Neural cell (in vitro differentiated cells): ENCODE data around the gene CDH6. TPM values are rescaled to one million over a fixed set of nuclear protein-coding genes. Genes with fewer than 3 reads are reported as not detected.
A peak's percentile ranks its signal among the peaks of the same experiment; 100 is the strongest.

ENCODE experiments used
- H2AFZ ChIP-seq: fragments of 200-600, 300-800 bp; sonication (generic), shearing (Covaris generic); 2 replicates; pipeline ENCODE4 v1.6.0; 2014; ENCODE audit warnings: low read depth, mild to moderate bottlenecking, antibody characterized with exemption, low read length, moderate library complexity
- H3F3A ChIP-seq: fragments of 200-600 bp; shearing (Covaris generic); 2 replicates; pipeline ENCODE4 v1.6.1; 2016; ENCODE audit warnings: mild to moderate bottlenecking, moderate library complexity, mixed read lengths, antibody characterized with exemption, low read length; ENCODE audit not compliant: insufficient read depth, poor library complexity, severe bottlenecking
- H3K27ac ChIP-seq: fragments of 200-600, 300-800 bp; sonication (generic), shearing (Covaris generic); 2 replicates; pipeline ENCODE4 v1.5.1; 2014; ENCODE audit warnings: mild to moderate bottlenecking, low read length, moderate library complexity
- H3K27me3 ChIP-seq: fragments of 300-800, 200-600 bp; sonication (generic), shearing (Covaris generic); 2 replicates; pipeline ENCODE4 v1.6.0; 2014; ENCODE audit warnings: mild to moderate bottlenecking, low read depth, low read length, moderate library complexity; ENCODE audit not compliant: insufficient read depth
- H3K36me3 ChIP-seq: fragments of 300-800, 200-600 bp; sonication (generic), shearing (Covaris generic); 2 replicates; pipeline ENCODE4 v1.5.1; 2014; ENCODE audit warnings: mild to moderate bottlenecking, antibody characterized with exemption, low read length, moderate library complexity; ENCODE audit not compliant: insufficient read depth
- H3K4me2 ChIP-seq: fragments of 300-800, 200-600 bp; sonication (generic), shearing (Covaris generic); 2 replicates; pipeline ENCODE4 v1.6.0; 2014; ENCODE audit warnings: mild to moderate bottlenecking, low read length
- H3K4me3 ChIP-seq: fragments of 300-800, 200-600 bp; sonication (generic), shearing (Covaris generic); 2 replicates; pipeline ENCODE4 v1.5.1; 2014; ENCODE audit warnings: mild to moderate bottlenecking, low read length, moderate library complexity
- H3K79me2 ChIP-seq: fragments of 200-600 bp; shearing (Covaris generic); replicated peaks from 2 replicates; pipeline ENCODE4 v1.6.0; 2014; ENCODE audit warnings: mild to moderate bottlenecking, low read length, moderate library complexity; ENCODE audit not compliant: insufficient read depth
- H3K9ac ChIP-seq: fragments of 300-800, 200-600 bp; sonication (generic), shearing (Covaris generic); 2 replicates; pipeline ENCODE4 v1.6.1; 2016; ENCODE audit warnings: mild to moderate bottlenecking, low read length, mixed read lengths
- H3K9me2 ChIP-seq: fragments of 200-600 bp; shearing (Covaris generic); 2 replicates; pipeline ENCODE4 v1.6.1; 2016; ENCODE audit warnings: mild to moderate bottlenecking, low read length, mixed read lengths; ENCODE audit not compliant: insufficient read depth
- H3K9me3 ChIP-seq: fragments of 200-600, 300-800 bp; sonication (generic), shearing (Covaris generic); 2 replicates; pipeline ENCODE4 v1.6.1; 2016; ENCODE audit warnings: mild to moderate bottlenecking, mixed run types, low read length, moderate library complexity, mixed read lengths
- H4K20me1 ChIP-seq: fragments of 200-600 bp; shearing (Covaris generic); 2 replicates; pipeline ENCODE4 v1.6.1; 2016; ENCODE audit warnings: mild to moderate bottlenecking, mixed run types; ENCODE audit not compliant: insufficient read depth
- EP300 ChIP-seq: fragments of 450-650 bp; conservative IDR thresholded peaks from 2 replicates; pipeline ENCODE4 v1.6.1; 2014; ENCODE audit warnings: antibody characterized with exemption, mild to moderate bottlenecking, moderate library complexity; ENCODE audit not compliant: poor library complexity, severe bottlenecking
- EZH2 ChIP-seq: fragments of 200-600, 300-800 bp; shearing (Covaris generic), sonication (generic); IDR thresholded peaks from 2 replicates; pipeline ENCODE4 v1.6.1; 2014; ENCODE audit warnings: antibody characterized with exemption, low read length, borderline replicate concordance, mild to moderate bottlenecking; ENCODE audit not compliant: insufficient read depth, poor library complexity, severe bottlenecking
- MXI1 ChIP-seq: fragments of 450-650 bp; conservative IDR thresholded peaks from 2 replicates; pipeline ENCODE4 v1.6.1; 2014; ENCODE audit warnings: antibody characterized with exemption, mild to moderate bottlenecking; ENCODE audit not compliant: poor library complexity, severe bottlenecking
- POLR2AphosphoS5 ChIP-seq: IDR thresholded peaks from 2 replicates; pipeline ENCODE4 v1.6.1; 2012
- RAD21 ChIP-seq: fragments of 450-650 bp; conservative IDR thresholded peaks from 2 replicates; pipeline ENCODE4 v1.6.1; 2014; ENCODE audit warnings: antibody characterized with exemption, mild to moderate bottlenecking, moderate library complexity
- SMC3 ChIP-seq: fragments of 450-650 bp; conservative IDR thresholded peaks from 2 replicates; pipeline ENCODE4 v1.6.1; 2014; ENCODE audit warnings: antibody characterized with exemption, mild to moderate bottlenecking, moderate library complexity; ENCODE audit not compliant: poor library complexity
- TAF1 ChIP-seq: IDR thresholded peaks from 2 replicates; pipeline ENCODE4 v1.6.1; 2012; ENCODE audit warnings: low read depth
- polyA minus RNA-seq: library from RNA; depleted of rRNA, polyadenylated mRNA; stranded (reverse); fragments of >200 nt; gene quantifications from 2 replicates; pipeline ENCODE4 v1.2.3, GENCODE V29; 2014
- polyA plus RNA-seq: library from polyadenylated mRNA; depleted of rRNA; stranded (reverse); fragments of >200 nt; gene quantifications from 2 replicates; pipeline ENCODE4 v1.2.3, GENCODE V29; 2014
- TF ChIP-seq, protein P1 (sequence below): fragments of 450-650 bp; IDR thresholded peaks from 2 replicates; pipeline ENCODE4 v1.5.1; 2014; ENCODE audit warnings: antibody characterized with exemption, mild to moderate bottlenecking, moderate library complexity; ENCODE audit not compliant: poor library complexity, severe bottlenecking
- TF ChIP-seq, protein P2 (sequence below): IDR thresholded peaks from 2 replicates; pipeline ENCODE4 v1.6.1; 2012; ENCODE audit warnings: borderline replicate concordance

Gene CDH6
- 2.1 and 2.3 TPM in 2 replicates for polyA plus RNA-seq
- polyA minus RNA-seq, result 10.0 and 11.0 TPM in 2 replicates

DNA sequence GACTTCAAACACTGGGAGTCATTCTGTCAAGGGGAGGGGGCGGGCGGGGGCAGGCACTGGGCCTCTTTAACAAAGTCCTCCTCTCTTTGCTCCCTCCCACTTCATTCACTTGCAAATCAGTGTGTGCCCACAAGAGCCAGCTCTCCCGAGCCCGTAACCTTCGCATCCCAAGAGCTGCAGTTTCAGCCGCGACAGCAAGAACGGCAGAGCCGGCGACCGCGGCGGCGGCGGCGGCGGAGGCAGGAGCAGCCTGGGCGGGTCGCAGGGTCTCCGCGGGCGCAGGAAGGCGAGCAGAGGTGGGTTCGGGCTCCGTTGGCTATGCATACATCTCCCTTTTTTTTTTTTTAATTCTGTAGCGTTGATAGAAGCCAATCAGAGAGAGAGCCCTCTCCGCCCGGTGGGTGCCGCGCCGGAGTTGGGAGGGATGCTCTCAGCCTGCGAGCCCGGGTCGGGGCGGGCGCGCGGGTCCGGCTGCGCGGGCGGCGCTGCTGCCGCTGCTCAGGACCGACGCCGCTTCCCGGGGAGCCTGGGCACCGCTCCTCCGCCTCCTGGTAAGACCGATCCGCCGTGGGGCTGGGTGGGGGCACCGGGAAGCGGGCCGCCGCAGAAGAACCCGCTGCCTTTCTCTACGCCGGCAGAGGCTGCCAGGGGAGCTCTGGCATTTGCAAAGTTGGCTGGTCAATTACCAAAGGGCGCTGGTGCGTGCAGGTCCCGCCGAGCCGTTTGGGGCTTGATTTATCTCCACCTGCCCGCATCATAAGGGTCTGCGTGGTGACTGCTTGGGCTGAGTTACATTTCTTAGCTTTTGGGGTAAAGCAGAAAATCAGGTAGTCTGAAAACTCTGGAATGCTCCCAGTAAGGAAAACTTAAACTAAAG, at the start of gene CDH6:
CDH6 (plus strand) TSS at position 96 of the 877 bp plus-strand sequence. CDS start 73,788 bp downstream, outside the sequence.
- Histone ChIP-seq H3K27me3 (peaks cover 23% of the 10 kb centered on the region), H3K4me2 (peak within 1 kb of the TSS; percentile 85), H3K9ac (peak within 1 kb of the TSS; percentile 56), H3K36me3 (no peaks in the 10 kb centered on the region), H3K9me3 (no peaks in the 10 kb centered on the region), H2AFZ (peak within 1 kb of the TSS; percentile 14), H3K4me3 (peak within 1 kb of the TSS; percentile 78), H3F3A (peaks cover 3% of the 10 kb centered on the region), H3K9me2 (no peaks in the 10 kb centered on the region), H3K27ac (no peak within 1 kb of the TSS), H4K20me1 (no peaks in the 10 kb centered on the region), H3K79me2 (peaks cover 41% of the 10 kb centered on the region)
- TF ChIP-seq RAD21, result peak; percentile 44
- peak; percentile 41 for TF ChIP-seq SMC3
- TF ChIP-seq, protein P1, sequence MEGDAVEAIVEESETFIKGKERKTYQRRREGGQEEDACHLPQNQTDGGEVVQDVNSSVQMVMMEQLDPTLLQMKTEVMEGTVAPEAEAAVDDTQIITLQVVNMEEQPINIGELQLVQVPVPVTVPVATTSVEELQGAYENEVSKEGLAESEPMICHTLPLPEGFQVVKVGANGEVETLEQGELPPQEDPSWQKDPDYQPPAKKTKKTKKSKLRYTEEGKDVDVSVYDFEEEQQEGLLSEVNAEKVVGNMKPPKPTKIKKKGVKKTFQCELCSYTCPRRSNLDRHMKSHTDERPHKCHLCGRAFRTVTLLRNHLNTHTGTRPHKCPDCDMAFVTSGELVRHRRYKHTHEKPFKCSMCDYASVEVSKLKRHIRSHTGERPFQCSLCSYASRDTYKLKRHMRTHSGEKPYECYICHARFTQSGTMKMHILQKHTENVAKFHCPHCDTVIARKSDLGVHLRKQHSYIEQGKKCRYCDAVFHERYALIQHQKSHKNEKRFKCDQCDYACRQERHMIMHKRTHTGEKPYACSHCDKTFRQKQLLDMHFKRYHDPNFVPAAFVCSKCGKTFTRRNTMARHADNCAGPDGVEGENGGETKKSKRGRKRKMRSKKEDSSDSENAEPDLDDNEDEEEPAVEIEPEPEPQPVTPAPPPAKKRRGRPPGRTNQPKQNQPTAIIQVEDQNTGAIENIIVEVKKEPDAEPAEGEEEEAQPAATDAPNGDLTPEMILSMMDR, result peak; percentile 22
- peak; percentile 9 for TF ChIP-seq POLR2AphosphoS5
- TF ChIP-seq EZH2, result no peak
- no peak for TF ChIP-seq MXI1

GRCh38 chr5:31144364-31144763, 49.1 kb upstream of the CDH6 start:
- no peaks in the 10 kb centered on the region for H3K27me3 ChIP-seq
- no peaks in the 10 kb centered on the region for H3K9me2 ChIP-seq
- no peak overlapping the region for H3K27ac ChIP-seq
- no peaks in the 10 kb centered on the region for H3F3A ChIP-seq
- TF ChIP-seq, protein P2, sequence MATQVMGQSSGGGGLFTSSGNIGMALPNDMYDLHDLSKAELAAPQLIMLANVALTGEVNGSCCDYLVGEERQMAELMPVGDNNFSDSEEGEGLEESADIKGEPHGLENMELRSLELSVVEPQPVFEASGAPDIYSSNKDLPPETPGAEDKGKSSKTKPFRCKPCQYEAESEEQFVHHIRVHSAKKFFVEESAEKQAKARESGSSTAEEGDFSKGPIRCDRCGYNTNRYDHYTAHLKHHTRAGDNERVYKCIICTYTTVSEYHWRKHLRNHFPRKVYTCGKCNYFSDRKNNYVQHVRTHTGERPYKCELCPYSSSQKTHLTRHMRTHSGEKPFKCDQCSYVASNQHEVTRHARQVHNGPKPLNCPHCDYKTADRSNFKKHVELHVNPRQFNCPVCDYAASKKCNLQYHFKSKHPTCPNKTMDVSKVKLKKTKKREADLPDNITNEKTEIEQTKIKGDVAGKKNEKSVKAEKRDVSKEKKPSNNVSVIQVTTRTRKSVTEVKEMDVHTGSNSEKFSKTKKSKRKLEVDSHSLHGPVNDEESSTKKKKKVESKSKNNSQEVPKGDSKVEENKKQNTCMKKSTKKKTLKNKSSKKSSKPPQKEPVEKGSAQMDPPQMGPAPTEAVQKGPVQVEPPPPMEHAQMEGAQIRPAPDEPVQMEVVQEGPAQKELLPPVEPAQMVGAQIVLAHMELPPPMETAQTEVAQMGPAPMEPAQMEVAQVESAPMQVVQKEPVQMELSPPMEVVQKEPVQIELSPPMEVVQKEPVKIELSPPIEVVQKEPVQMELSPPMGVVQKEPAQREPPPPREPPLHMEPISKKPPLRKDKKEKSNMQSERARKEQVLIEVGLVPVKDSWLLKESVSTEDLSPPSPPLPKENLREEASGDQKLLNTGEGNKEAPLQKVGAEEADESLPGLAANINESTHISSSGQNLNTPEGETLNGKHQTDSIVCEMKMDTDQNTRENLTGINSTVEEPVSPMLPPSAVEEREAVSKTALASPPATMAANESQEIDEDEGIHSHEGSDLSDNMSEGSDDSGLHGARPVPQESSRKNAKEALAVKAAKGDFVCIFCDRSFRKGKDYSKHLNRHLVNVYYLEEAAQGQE, result no peak
- TF ChIP-seq POLR2AphosphoS5, result no peak
- TF ChIP-seq MXI1, result no peak
- no peak for TF ChIP-seq TAF1
- no peak for TF ChIP-seq EP300
- TF ChIP-seq RAD21, result no peak
- no peak for TF ChIP-seq SMC3
- TF ChIP-seq, protein P1, result no peak
- TF ChIP-seq EZH2, result no peak
- no peaks in the 10 kb centered on the region for H3K9me3 ChIP-seq
- no peak overlapping the region for H3K4me2 ChIP-seq
- H3K4me3 ChIP-seq, result no peak overlapping the region
- no peaks in the 10 kb centered on the region for H4K20me1 ChIP-seq
- H3K36me3 ChIP-seq, result no peaks in the 10 kb centered on the region
- H2AFZ ChIP-seq, result no peak overlapping the region
- no peak overlapping the region for H3K9ac ChIP-seq
- no peaks in the 10 kb centered on the region for H3K79me2 ChIP-seq
